K562 (cell line): ENCODE data around the gene SYNE2. TPM values are rescaled to one million over a fixed set of nuclear protein-coding genes. Genes with fewer than 3 reads are reported as not detected.

ENCODE experiments used
- ATAC-seq: fragments of 200-7000 bp; cut with Tn5 transposase; 3 replicates; pipeline ENCODE4 v1.9.1; 2020; ENCODE audit warnings: moderate library complexity
- BruUV-seq: library from RNA; stranded (reverse); fragments of 400-500 nt; replicated peaks from 2 replicates; lab custom pipeline; 2021; lab: Mats Ljungman, UMichigan
- CTCF ChIA-PET: fragments of 300-600 bp; formaldehyde crosslinking; extraction: SDS; loops from one replicate; lab custom pipeline; 2021; ENCODE audit warnings: low intra/inter-chr PET ratio; lab: Yijun Ruan, JAX
- POLR2A ChIA-PET: fragments of 300-600, 350-650 bp; sonication (Branson Sonifier 250); formaldehyde crosslinking; extraction: SDS; loops from one replicate; lab custom pipeline; 2021; ENCODE audit warnings: antibody characterized with exemption, inconsistent platforms; lab: Yijun Ruan, JAX
- DNase-seq, 4 experiments: peaks; one replicate each; pipeline versions ENCODE4 v3.0.0 to v3.0.0-alpha.2; 2011 to 2018; ENCODE audit warnings: low spot score in 3 of 4, mixed read lengths in 3 of 4; ENCODE audit errors: extremely low read depth in 1 of 4
- FAIRE-seq: peaks from 2 replicates; lab custom pipeline; 2011; peaks lifted over from hg19 to GRCh38; lab: Jason Lieb, UNC
- H2AFZ ChIP-seq: 2 replicates; pipeline ENCODE4 v1.6.0; 2011; ENCODE audit warnings: low read depth, low read length, control low read depth, inconsistent platforms
- H3K27ac ChIP-seq: fragments of 200-600 bp; 3 replicates; pipeline ENCODE4 v1.8.0; 2011; ENCODE audit warnings: low read depth, mild to moderate bottlenecking, control low read depth, inconsistent platforms, low read length, moderate library complexity, mixed read lengths; ENCODE audit errors: extremely low read depth
- H3K27me3 ChIP-seq, 2 experiments: fragments of 300-600 bp in 1 of 2; 2 replicates in 1 of 2; 3 replicates in 1 of 2; pipeline versions ENCODE4 v1.6.0 to v1.8.0; 2011; ENCODE audit warnings: inconsistent platforms in 2 of 2, low read length in 2 of 2, mild to moderate bottlenecking in 1 of 2, mixed read lengths in 1 of 2, moderate library complexity in 1 of 2; ENCODE audit not compliant: control insufficient read depth in 2 of 2, insufficient read depth in 2 of 2
- H3K36me3 ChIP-seq: fragments of 300-600 bp; 3 replicates; pipeline ENCODE4 v1.8.0; 2011; ENCODE audit warnings: mild to moderate bottlenecking, low read length, inconsistent platforms; ENCODE audit not compliant: control insufficient read depth, insufficient read depth
- H3K4me1 ChIP-seq, 2 experiments: fragments of 200-600 bp in 1 of 2; replicated peaks in 1 of 2; 2 replicates in 1 of 2; 3 replicates in 1 of 2; pipeline versions ENCODE4 v1.5.1 to v1.8.0; 2011; ENCODE audit warnings: inconsistent platforms in 2 of 2, low read length in 2 of 2, mild to moderate bottlenecking in 1 of 2, mixed read lengths in 1 of 2, moderate library complexity in 1 of 2; ENCODE audit not compliant: control insufficient read depth in 2 of 2, insufficient read depth in 2 of 2
- H3K4me2 ChIP-seq: 2 replicates; pipeline ENCODE4 v1.6.1; 2011; ENCODE audit warnings: low read length, control low read depth, inconsistent platforms, mixed read lengths; ENCODE audit not compliant: insufficient read depth
- H3K4me3 ChIP-seq: fragments of 200-600 bp; sonication (generic), shearing (Covaris generic); 2 replicates; pipeline ENCODE4 v1.5.1; 2016; ENCODE audit warnings: control low read depth, inconsistent platforms
- H3K79me2 ChIP-seq: fragments of 200-600 bp; 3 replicates; pipeline ENCODE4 v1.8.0; 2011; ENCODE audit warnings: low read length, inconsistent platforms; ENCODE audit not compliant: control insufficient read depth, insufficient read depth
- H3K9ac ChIP-seq, 2 experiments: 2 replicates each; pipeline versions ENCODE4 v1.6.0 to v1.6.1; 2011; ENCODE audit warnings: low read depth in 2 of 2, low read length in 2 of 2, control low read depth in 1 of 2, inconsistent platforms in 1 of 2, mild to moderate bottlenecking in 1 of 2, mixed read lengths in 1 of 2; ENCODE audit not compliant: insufficient read depth in 1 of 2
- H3K9me1 ChIP-seq: one replicate; pipeline ENCODE4 v1.6.0; 2011; ENCODE audit warnings: inconsistent platforms, mild to moderate bottlenecking, low read length, moderate library complexity; ENCODE audit not compliant: control insufficient read depth, insufficient read depth
- H3K9me3 ChIP-seq: replicated peaks from 2 replicates; pipeline ENCODE4 v1.5.1; 2011; ENCODE audit warnings: low read depth, low read length, inconsistent platforms; ENCODE audit not compliant: control insufficient read depth, insufficient read depth
- H4K20me1 ChIP-seq: replicated peaks from 2 replicates; pipeline ENCODE4 v1.6.1; 2011; ENCODE audit warnings: low read length, inconsistent platforms, mixed read lengths; ENCODE audit not compliant: control insufficient read depth, insufficient read depth
- CSDE1 ChIP-seq, 2 experiments: fragments of 450-650 bp; IDR thresholded peaks; 2 replicates each; pipeline ENCODE4 v1.6.1; 2016; ENCODE audit warnings: mild to moderate bottlenecking in 1 of 2
- FUS ChIP-seq: fragments of 200-400 bp; formaldehyde crosslinking; optimal IDR thresholded peaks from 2 replicates; pipeline ENCODE3; 2017; ENCODE audit warnings: low read depth, low read length
- MEF2D ChIP-seq: conservative IDR thresholded peaks from 2 replicates; pipeline ENCODE4 v1.6.1; 2016; ENCODE audit warnings: low read depth, missing genetic modification characterization, missing compliant biosample characterization
- MIER1 ChIP-seq: fragments of 450-650 bp; IDR thresholded peaks from 2 replicates; pipeline ENCODE4 v1.6.1; 2016; ENCODE audit warnings: antibody characterized with exemption, mild to moderate bottlenecking, low read depth
- NFYB ChIP-seq: IDR thresholded peaks from 2 replicates; pipeline ENCODE4 v1.6.1; 2011; ENCODE audit warnings: mild to moderate bottlenecking, moderate library complexity; ENCODE audit not compliant: insufficient read length; ENCODE audit errors: extremely low read depth
- POLR2G ChIP-seq: fragments of 200-400 bp; formaldehyde crosslinking; IDR thresholded peaks from 2 replicates; pipeline ENCODE4 v1.6.1; 2017; ENCODE audit warnings: low read depth, mild to moderate bottlenecking, antibody characterized with exemption, low read length, moderate library complexity
- RBM15 ChIP-seq: fragments of 200-400 bp; formaldehyde crosslinking; IDR thresholded peaks from 2 replicates; pipeline ENCODE4 v1.6.1; 2018; ENCODE audit warnings: mild to moderate bottlenecking, low read length, moderate library complexity; ENCODE audit not compliant: insufficient read depth
- SIRT6 ChIP-seq: IDR thresholded peaks from one replicate; pipeline ENCODE4 v1.6.1; 2012; ENCODE audit warnings: low read depth, mild to moderate bottlenecking, control low read depth, inconsistent platforms, low read length, moderate library complexity
- TCF7 ChIP-seq: sonication (generic); IDR thresholded peaks from 2 replicates; pipeline ENCODE4 v1.6.1; 2016; ENCODE audit warnings: antibody characterized with exemption, borderline replicate concordance
- ZFPM2 ChIP-seq: fragments of 250-450 bp; sonication (Bioruptor Pico); IDR thresholded peaks from 2 replicates; pipeline ENCODE4 v1.5.1; 2022; ENCODE audit warnings: mild to moderate bottlenecking
- ZNF175 ChIP-seq: fragments of 200-800 bp; sonication (Bioruptor generic); IDR thresholded peaks from 2 replicates; pipeline ENCODE4 v1.6.1; 2016; ENCODE audit warnings: low read depth, mild to moderate bottlenecking, missing genetic modification characterization, missing compliant biosample characterization
- ZNF778 ChIP-seq: fragments of 450-650 bp; formaldehyde crosslinking; IDR thresholded peaks from 2 replicates; pipeline ENCODE4 v1.4.0; 2020; ENCODE audit warnings: mild to moderate bottlenecking, moderate library complexity
- WGBS: fragments of 100-300 bp; shearing (Covaris generic); methylation state at CpG from one replicate; pipeline ENCODE4 v1.1.6; 2016; ENCODE audit warnings: low coverage, mixed read lengths; ENCODE audit not compliant: insufficient coverage; ENCODE audit errors: missing lambda C conversion rate; 5-methylcytosine and 5-hydroxymethylcytosine counted together
- in situ Hi-C: fragments of 300-500 bp; cut with MboI; formaldehyde crosslinking; loops from 4 replicates; pipeline ENCODE4 v1.15.0; 2018; ENCODE audit warnings: inconsistent platforms, mixed read lengths
- intact Hi-C: fragments of 100-400 bp; cut with micrococcal nuclease; formaldehyde crosslinking; loops from 2 replicates; pipeline ENCODE4 v1.14.2; 2022
- polyA plus RNA-seq, 8 experiments: library from polyadenylated mRNA; depleted of rRNA in 4 of 8; stranded (reverse) in 5 of 8; unstranded in 3 of 8; fragments of >200 nt; fragmentation: Nextera tagmentation in 2 of 8; fragmentation: Illumina TruSeq in 1 of 8; extraction: Ambion mirVana in 2 of 8; extraction: Trizol in 1 of 8; gene quantifications; 2 replicates each; pipeline versions ENCODE4 v1.2.1 to v1.2.3, GENCODE V29; 2011 to 2014; ENCODE audit warnings: inconsistent platforms in 1 of 8, missing spikeins in 1 of 8
- total RNA-seq, 7 experiments: library from RNA; depleted of rRNA in 6 of 7; stranded (reverse); fragments of >200 nt in 6 of 7; fragmentation: Illumina TruSeq in 2 of 7; extraction: Trizol in 2 of 7; gene quantifications; 2 replicates each; pipeline versions ENCODE4 v1.2.1 to v1.2.3, GENCODE V29; 2011 to 2021; ENCODE audit warnings: low replicate concordance in 1 of 7
- TF ChIP-seq, protein P1 (sequence below), 2 experiments: fragments of 450-650 bp; IDR thresholded peaks; 2 replicates each; pipeline ENCODE4 v1.6.1; 2016
- TF ChIP-seq, protein P2 (sequence below): sonication (generic); formaldehyde crosslinking; IDR thresholded peaks from 2 replicates; pipeline ENCODE4 v1.8.1; 2023; ENCODE audit warnings: mild to moderate bottlenecking, missing genetic modification reagents

The SYNE2 gene
- total and polyA plus RNA-seq, 9 of the 15 experiments (the other 6 are each of a cell fraction or from before 2014, with no cell fraction given): 0.06 to 0.53 (median 0.11) TPM

DNA sequence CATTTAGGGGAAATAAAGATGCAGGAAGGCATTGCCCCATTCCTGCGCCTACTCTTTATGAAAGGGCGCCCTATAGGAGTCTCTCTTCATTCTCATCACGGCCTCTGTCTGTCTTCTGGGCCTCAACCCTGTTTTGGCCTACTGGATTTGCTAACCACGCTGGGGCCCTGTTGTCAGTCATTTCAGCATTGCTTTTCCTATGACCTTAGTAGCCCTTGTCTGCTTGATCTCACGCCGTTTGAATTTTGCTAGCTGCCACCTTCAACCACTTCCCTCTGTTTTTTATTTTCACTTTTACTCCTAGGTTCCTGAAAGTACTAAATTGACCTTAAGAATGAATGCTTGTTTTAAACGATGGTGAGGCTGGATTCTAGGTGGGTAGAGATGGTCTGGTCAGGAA lies 139.0 kb downstream of the SYNE2 start:
- BruUV-seq: no TSS peak
- CTCF ChIA-PET: no interaction called here
- no peak for FAIRE-seq
- Histone ChIP-seq H3K27me3 (peaks cover 0 to 6% of the 10 kb centered on the region in 2 experiments; a peak in 1 of 5 replicates), H3K79me2 (no peaks in the 10 kb centered on the region), H3K9me3 (no peaks in the 10 kb centered on the region), H3K9ac (no peak overlapping the region), H4K20me1 (no peaks in the 10 kb centered on the region), H3K36me3 (no peaks in the 10 kb centered on the region), H2AFZ (no peak overlapping the region), H3K4me1 (no peaks in the 10 kb centered on the region), H3K27ac (no peak overlapping the region), H3K4me3 (no peak overlapping the region), H3K9me1 (no peaks in the 10 kb centered on the region), H3K4me2 (no peak overlapping the region)
- no peak for ATAC-seq
- WGBS: 4% methylated on average over 7 of the region's 7 CpGs
- no peak for TF ChIP-seq CSDE1 (IDR thresholded peaks at IDR 0.05)
- TF ChIP-seq, protein P1, sequence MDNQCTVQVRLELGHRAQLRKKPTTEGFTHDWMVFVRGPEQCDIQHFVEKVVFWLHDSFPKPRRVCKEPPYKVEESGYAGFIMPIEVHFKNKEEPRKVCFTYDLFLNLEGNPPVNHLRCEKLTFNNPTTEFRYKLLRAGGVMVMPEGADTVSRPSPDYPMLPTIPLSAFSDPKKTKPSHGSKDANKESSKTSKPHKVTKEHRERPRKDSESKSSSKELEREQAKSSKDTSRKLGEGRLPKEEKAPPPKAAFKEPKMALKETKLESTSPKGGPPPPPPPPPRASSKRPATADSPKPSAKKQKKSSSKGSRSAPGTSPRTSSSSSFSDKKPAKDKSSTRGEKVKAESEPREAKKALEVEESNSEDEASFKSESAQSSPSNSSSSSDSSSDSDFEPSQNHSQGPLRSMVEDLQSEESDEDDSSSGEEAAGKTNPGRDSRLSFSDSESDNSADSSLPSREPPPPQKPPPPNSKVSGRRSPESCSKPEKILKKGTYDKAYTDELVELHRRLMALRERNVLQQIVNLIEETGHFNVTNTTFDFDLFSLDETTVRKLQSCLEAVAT (IDR thresholded peaks at IDR 0.05): no peak
- TF ChIP-seq ZFPM2 (CRISPR knock-in tag): no peak
- TF ChIP-seq MEF2D (tag): no peak
- intact Hi-C loops: no loop called here
- DNase-seq: no peak
- in situ Hi-C loops: no loop called here
- POLR2A ChIA-PET: no interaction called here

DNA sequence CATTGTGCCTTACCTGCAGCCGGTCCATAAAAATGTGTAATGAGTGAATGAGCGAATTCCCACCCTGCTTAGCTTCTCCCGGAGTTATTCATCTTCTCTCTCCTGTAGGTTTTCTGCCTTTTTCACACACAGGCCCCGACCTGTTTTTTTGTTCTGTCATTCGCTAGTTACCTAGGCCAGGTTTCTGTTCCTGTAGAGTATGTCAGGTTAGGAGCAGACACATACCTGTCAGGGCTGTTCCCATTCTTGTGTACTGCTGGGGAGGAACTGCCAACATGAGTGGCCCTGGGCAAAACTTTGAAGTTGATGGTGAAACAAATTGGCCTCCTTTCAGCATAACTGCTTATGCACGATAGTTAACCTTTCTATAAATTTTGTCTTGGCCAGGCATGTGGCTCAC lies 140.1 kb downstream of the SYNE2 start:
- no peak overlapping the region for H3K27ac ChIP-seq
- in situ Hi-C loops: no loop called here
- no peak overlapping the region for H3K9ac ChIP-seq
- H3K79me2 ChIP-seq: no peaks in the 10 kb centered on the region
- H4K20me1 ChIP-seq: no peaks in the 10 kb centered on the region
- FAIRE-seq (no peak), DNase-seq (no peak), ATAC-seq (no peak)
- 0% methylated on average over 5 of the region's 6 CpGs for WGBS
- ChIA-PET CTCF (no interaction called here), POLR2A (no interaction called here)
- H3K4me1 ChIP-seq: no peaks in the 10 kb centered on the region
- H3K27me3 ChIP-seq: peaks cover 0 to 6% of the 10 kb centered on the region in 2 experiments; a peak in 1 of 5 replicates
- no peak overlapping the region for H3K4me3 ChIP-seq
- no peaks in the 10 kb centered on the region for H3K9me3 ChIP-seq
- no peak overlapping the region for H2AFZ ChIP-seq
- H3K36me3 ChIP-seq: no peaks in the 10 kb centered on the region
- no TSS peak for BruUV-seq
- no peaks in the 10 kb centered on the region for H3K9me1 ChIP-seq
- H3K4me2 ChIP-seq: no peak overlapping the region
- intact Hi-C loops: no loop called here
- TF ChIP-seq SIRT6 (no peak), MIER1 (no peak), RBM15 (no peak), ZNF778 (CRISPR knock-in tag) (no peak), FUS (no peak), ZNF175 (no peak), NFYB (no peak), TCF7 (no peak), POLR2G (no peak)
- TF ChIP-seq, protein P2, sequence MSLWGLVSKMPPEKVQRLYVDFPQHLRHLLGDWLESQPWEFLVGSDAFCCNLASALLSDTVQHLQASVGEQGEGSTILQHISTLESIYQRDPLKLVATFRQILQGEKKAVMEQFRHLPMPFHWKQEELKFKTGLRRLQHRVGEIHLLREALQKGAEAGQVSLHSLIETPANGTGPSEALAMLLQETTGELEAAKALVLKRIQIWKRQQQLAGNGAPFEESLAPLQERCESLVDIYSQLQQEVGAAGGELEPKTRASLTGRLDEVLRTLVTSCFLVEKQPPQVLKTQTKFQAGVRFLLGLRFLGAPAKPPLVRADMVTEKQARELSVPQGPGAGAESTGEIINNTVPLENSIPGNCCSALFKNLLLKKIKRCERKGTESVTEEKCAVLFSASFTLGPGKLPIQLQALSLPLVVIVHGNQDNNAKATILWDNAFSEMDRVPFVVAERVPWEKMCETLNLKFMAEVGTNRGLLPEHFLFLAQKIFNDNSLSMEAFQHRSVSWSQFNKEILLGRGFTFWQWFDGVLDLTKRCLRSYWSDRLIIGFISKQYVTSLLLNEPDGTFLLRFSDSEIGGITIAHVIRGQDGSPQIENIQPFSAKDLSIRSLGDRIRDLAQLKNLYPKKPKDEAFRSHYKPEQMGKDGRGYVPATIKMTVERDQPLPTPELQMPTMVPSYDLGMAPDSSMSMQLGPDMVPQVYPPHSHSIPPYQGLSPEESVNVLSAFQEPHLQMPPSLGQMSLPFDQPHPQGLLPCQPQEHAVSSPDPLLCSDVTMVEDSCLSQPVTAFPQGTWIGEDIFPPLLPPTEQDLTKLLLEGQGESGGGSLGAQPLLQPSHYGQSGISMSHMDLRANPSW (CRISPR knock-in tag): no peak
